DMS 273 (cell line): ENCODE data around the gene PAGR1.
"Not testable (repeated sequence)": the region's sequence is repeated elsewhere in the genome, so short reads cannot be mapped to it uniquely, and the experiment has no call there.

ENCODE experiments used
- DNase-seq: peaks from one replicate; lab custom pipeline; 2025; ENCODE audit not compliant: unreplicated experiment; lab: John Stamatoyannopoulos, UW

Gene PAGR1

DNA sequence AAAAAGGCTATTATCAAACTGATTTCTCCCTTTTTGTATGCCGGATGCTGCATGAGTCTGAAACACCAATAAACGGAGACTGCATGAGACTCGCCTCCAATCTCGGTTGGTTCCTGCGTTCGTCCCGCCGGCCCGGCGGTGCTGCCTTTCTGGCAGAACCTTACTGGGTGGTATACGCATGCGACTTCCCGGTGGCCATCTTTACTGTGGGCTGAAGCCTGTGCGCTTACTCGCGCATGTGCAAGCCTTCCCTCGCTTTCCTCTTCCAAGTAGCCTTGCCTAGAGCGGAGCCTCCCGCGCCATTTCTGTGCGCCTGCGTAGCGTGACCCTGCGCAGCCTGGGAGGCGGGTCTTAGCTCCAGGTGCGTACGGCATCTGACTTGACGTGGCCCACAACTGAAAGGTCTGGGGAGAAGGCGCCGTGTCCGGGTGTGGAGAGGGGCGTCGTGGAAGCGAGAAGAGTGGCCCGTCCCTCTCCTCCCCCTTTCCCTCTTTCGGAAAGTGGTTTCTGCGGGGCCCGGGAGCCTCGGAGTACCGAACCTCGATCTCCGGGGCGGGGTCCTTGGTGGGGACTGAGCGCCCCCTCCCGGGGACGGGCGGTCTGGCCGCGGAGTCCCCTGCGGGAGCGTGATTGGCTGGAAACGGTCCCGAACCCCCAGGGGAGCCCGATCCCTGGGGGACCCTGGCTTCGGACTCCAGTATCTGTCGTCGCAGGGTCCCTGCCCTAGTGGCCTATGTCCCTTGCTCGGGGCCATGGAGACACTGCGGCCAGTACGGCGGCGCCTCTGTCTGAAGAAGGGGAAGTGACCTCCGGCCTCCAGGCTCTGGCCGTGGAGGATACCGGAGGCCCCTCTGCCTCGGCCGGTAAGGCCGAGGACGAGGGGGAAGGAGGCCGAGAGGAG is at the start of gene PAGR1:
PAGR1 (plus strand) TSS at position 360 of the 901 bp plus-strand sequence; CDS start at position 734, 374 bp downstream.
- peak; percentile 99 for DNase-seq

DNA sequence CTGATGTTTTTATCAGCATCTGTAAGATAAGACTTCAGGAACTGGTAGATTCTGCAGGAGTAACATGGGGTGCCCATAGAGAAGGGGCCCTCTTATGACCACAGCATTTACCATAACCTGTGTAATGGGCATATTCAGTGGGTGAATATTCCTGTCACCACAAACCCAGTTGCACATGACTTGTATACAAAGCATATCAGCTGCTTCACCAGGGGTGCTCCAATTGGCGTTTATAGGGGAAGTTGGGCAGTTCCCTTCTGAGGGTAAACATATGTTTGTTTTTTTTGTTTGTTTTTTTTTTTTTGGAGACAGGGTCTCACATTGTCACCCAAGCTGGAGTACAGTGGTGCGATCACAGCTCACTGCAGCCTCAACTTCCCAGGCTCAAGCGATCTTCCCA is 49.4 kb upstream of the PAGR1 start:
- DNase-seq = no peak

DNA sequence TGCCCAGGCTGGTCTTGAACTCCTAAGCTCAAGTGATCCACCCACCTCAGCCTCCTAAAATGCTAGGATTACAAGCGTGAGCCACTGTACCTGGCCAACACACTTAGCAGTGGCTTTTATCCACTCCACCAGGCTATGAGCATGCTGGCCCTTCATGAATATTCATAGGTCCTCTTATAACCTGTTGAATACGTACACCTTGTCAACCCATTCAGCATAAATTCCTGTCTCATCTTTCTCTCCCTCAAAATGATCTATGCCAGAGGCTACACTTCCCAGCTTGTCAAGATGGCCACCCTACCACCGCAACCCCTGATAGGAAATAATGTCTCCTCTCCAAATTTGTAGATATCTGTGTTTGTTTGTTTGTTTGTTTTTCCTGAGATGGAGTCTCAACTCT is 48.9 kb upstream of the PAGR1 start:
- no peak for DNase-seq

DNA sequence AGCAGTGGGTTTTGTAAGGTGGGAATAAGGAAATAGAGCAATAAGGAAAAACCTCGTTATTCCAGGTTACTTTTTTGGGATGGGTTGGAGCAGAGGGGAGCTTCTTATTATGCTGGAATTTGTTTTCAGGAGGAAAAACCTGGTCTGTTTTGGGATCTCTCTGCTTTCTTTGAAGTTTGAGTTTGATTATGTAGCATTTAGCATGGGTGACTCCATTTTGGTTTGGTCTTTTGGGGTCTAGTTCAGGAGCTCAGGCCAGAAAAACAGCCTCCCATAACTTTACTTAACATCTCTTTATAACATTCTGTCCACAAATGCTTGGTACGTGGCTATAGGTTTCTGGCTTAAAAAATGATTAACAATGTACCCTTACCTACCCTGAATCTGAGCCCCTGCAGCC is 46.4 kb upstream of the PAGR1 start:
- no peak for DNase-seq

DNA sequence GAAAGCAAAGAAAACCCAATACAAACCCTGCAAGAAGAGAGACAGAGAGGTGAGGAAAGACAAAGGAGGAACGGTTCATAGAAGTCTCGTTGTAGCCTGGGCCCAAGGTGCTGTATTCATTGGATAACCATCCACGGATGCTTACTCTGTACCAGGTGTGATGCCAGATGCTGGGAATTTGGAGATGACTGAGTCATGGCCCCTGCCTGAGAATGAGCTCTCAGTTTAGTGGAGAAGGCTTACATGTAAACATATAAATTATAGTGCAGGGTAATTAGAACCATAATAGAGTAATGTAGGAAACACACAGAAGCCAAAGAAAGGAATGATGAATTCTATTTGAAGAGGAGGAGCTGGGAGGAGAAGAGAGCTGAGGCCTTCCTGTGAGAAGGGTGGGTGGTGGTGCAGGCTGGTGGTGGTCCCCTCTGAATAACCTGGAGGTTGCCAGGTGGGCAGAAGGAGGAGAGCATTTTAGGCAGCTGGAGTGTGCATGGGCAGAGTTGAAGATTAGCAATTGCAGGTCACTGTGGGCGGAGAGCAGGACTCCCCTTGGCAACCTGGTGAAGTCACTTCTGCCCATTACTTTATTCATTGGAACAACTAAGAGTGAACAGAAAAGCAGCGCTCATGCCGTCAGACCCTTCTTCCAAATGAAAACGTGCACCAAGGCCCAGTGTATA is 45.6 kb upstream of the PAGR1 start:
- peak; percentile 57 for DNase-seq

DNA sequence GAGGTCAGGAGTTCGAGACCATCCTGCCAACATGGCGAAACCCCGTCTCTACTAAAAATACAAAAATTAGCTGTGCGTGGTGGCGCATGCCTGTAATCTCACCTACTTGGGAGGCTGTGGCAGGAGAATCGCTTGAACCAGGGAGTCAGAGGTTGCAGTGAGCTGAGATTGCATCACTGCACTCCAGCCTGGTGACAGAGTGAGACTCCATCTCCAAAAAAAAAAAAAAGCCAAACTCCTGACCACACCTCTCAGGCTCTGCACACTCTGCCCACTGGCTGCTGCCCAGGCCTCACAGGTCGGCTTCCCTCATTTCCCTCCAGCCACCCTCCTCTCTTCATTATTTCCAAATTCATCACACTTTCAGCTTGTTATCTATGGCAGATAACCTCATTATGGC is 43.6 kb upstream of the PAGR1 start:
- not testable (repeated sequence) for DNase-seq

DNA sequence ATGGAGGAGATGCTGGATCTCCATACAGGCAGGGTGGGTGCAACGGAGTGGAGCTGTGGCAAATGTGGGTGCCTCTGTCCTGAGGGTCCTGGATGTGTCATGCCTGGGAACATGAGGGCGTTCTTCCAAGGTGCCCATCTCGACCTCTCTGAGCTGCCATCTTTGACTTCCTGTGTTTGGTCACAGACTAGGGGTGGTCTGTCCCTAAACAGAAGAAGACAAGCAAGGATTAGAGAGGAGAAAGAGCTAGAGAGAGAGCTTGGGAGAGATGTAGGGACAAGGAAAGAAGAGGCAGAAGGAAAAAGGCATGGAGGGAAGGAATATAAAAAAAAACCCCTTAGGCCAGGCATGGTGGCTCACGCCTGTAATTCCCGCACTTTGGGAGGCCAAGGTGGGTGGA is 41.2 kb upstream of the PAGR1 start:
- no peak for DNase-seq

DNA sequence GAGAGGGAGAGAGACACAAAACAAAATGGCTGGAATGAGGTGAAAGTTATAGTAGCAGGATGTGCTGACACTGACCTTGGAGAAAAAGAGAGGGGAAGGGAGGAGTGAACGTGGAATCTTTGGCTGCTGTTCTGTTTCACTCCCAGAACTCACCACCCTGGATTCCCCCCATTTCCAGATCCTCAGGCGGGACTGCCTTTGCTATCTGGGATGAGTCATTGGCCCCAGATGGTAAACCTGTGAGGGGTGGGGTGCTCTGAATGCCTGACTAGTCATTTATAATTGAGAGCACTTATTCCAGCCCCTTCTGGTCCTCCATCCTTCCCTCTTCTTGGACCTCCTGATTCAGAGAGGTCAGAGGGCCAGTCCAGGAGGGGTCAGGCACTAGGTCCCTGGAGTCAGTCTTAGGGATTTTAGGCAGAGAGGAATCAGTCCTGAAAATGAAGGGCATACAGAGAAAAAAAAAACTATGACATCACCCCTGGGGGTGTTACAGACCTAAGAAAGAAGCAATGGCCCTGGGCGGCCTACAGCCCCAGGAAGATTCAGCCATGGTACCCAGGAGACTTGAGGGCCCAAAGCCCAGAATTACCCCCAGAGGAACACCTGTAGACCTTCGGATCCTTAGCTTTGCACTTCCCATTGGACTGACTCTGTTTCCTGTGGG is 40.1 kb upstream of the PAGR1 start:
- DNase-seq = peak; percentile 90

DNA sequence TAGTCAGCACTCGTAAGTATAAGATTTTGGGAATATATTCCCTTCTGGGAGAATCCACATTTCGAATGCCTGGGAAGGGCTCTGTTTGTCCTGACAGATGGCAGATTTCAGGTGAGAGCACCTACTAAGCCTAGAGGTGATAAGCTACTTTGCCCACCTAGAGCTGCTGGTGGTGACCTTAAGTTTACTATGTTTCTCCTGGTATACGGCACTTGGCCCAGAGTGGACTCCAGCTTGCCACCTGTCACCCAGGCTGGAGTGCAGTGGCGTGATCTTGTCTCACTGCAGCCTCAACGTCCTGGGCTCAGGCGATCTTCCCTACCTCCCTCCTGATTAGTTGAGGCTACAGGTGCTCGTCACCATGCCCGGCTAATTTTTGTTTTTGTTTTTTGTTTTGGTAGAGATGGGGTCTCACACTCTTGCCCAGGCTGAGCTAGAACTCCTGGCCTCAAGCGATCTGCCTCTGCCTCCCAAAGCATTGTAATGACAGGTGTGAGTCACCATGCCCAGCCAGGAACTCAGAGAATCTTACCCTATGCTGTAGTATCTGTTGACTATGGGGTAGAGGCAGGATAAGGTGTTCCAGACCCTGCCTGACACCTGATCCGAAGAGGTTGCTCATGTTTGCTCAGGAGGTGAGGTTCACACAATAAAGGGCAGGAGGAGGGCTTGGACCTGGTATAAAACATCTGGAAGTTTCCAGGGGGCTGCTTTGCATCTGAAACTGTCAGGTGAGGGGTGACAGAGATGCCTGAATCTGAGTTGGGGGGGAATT is 38.2 kb upstream of the PAGR1 start, which contains the start of gene ZG16:
ZG16 (plus strand) TSS at position 681 of the 775 bp plus-strand sequence. CDS start 1,011 bp downstream, outside the sequence.
- DNase-seq = no peak

DNA sequence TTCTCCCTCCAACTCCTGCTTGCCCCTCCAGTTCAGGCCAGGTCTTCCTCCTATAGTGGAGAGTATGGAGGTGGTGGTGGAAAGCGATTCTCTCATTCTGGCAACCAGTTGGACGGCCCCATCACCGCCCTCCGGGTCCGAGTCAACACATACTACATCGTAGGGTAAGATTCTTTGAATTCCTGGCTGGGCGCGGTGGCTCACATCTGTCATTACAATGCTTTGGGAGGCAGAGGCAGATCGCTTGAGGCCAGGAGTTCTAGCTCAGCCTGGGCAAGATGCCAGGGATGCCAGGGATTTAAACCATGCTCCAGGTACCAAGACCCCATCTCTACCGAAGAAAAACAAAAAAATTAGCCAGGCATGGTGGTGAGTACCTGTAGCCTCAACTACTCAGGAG is 36.5 kb upstream of the PAGR1 start:
- peak; percentile 31 for DNase-seq

DNA sequence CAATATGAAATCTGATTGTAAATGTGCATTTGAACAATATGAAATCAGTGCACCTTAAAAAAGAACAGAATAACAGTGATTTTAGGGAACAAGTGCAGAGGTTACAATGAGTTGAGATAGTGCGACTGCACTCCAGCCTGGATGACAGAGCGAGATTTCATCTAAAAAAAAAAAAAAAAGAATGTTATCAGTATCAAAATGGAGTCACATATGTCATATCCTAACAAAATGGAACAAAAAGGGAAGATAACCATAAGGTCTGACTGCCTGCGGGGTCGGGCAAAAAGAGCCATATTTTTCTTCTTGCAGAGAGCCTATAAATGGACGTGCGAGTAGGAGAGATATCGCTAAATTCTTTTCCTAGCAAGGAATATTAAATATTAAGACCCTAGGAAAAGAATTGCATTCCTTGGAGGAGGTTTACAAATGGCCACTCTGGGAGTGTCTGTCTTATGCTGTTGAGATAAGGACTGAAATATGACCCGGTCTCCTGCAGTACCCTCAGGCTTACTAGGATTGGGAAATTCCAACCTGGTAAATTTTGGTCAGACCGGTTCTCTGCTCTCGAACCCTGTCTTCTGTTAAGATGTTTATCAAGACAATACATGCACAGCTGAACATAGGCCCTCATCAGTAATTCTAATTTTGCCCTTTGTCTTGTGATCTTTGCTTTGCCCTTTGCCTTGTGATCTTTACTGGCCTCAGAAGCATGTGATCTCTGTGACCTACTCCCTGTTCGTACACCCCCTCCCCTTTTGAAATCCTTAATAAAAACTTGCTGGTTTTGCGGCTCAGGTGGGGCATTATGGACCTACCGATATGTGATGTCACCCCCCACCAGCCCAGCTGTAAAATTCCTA is 32.6 kb upstream of the PAGR1 start:
- not testable (repeated sequence) for DNase-seq

DNA sequence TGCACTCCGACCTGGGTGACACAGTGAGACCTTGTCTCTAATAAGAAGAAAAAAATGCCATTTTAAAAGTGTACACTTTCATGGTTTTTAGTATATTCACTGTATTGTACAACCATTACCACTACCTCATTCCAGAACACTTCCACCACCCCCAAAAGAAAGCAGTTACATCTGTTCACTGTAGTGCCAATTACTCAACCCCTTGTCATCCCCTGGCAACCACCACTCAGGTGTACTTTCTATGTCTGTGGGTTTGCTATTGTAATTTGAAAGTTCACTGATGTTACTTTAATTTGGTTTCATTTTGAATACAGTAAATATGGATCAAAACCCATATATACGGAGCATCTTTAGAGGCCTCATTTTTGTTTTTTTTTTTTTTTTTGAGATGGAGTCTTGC is 31.8 kb upstream of the PAGR1 start:
- DNase-seq = no peak

DNA sequence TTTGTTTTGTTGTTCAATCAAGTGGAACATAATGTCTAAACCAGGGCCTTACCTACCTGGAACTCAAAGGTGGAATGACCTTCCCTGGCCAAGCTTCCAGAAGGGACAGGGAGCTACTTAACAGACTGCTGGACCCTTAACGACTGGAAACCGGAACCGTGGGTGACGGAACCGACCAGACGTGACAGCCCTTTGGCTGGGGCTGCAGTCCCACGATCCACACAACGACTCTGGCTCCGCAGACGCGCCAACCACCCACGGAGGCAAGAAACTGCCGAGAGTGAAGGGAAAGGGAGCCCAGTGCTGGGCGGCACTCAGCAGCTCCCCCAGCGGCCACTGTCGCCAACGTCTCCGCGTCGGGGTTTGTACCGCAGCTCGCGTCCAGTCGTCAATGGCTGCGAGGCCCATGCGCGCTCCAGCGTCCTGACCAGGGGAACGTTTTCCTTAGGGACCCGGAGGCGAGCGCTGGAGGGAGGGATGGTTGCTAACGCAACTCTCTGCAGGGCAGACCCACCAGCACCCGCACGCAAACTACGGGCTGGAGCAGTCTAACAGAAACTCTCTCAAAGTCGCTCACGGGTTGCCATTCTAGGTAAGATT is 31.0 kb upstream of the PAGR1 start:
- DNase-seq = no peak

DNA sequence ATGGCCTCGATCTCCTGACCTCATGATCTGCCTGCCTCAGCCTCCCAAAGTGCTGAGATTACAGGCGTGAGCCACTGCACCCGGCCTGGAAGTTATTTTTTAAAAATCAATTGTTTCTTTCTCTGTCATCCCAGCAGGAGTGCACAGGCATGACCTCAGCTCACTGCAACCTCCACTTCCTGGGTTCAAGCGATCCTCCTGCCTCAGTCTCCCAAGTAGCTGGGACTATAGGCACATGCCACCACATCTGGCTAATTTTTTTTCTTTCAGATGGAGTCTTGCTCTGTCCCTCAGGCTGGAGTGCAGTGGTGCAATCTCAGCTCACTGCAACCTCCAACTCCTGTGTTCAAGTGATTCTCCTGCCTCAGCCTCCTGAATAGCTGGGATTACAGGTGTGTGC is 28.8 kb upstream of the PAGR1 start:
- DNase-seq = not testable (repeated sequence)

DNA sequence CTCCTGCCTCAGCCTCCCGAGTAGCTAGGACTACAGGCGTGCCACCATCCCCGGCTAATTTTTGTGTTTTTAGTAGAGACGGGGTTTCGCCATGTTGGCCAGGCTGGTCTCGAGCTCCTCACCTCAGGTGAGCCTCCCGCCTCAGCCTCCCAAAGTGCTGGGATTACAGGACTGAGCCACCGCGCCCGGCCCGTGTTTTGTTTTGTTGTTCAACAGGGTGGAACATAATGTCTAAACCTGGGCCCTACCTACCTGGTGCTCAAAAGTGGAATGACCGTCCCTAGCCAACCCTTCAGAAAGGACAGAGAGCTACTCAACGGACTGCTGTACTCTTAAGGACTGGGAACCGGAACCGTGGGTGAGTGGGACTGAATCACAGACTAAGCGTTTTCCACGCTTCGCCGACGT is 26.2 kb upstream of the PAGR1 start:
- no peak for DNase-seq

DNA sequence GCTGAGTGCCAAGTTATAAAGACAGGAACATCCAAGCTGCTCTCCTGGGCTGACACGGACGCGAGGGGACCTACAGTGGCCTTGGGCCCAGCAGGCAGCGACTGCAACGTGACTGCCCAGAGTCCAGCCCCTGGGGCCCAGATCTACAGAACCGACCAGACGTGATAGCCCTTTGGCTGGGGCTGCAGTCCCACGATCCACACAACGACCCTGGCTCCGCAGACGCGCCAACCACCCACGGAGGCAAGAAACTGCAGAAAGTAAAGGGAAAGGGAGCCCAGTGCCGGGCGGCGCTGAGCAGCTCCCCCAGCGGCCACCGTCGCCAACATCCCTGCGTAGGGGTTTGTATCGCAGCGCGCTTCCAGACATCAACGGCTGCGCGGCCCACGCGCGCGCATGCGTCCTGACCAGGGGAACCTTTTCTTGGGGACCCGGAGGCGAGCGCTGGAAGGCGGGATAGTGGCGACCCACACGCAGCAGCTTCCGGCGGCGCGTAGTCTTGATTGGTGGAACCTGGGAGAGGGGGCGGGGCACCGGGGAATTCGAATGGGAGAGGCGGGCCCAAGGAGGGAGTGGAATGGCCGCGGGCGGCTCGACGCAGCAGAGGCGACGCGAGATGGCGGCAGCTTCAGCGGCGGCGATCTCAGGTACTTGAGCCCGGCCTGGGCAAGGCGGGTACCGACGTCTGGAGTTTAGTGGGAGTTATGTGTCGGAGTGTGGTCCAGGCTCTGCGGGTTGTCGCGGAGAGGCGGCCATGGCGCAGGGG is 25.6 kb upstream of the PAGR1 start, which contains the start of gene KIF22:
KIF22 (plus strand) TSS at position 569 of the 766 bp plus-strand sequence; CDS start at position 578, 9 bp downstream.
- peak; percentile 100 for DNase-seq

DNA sequence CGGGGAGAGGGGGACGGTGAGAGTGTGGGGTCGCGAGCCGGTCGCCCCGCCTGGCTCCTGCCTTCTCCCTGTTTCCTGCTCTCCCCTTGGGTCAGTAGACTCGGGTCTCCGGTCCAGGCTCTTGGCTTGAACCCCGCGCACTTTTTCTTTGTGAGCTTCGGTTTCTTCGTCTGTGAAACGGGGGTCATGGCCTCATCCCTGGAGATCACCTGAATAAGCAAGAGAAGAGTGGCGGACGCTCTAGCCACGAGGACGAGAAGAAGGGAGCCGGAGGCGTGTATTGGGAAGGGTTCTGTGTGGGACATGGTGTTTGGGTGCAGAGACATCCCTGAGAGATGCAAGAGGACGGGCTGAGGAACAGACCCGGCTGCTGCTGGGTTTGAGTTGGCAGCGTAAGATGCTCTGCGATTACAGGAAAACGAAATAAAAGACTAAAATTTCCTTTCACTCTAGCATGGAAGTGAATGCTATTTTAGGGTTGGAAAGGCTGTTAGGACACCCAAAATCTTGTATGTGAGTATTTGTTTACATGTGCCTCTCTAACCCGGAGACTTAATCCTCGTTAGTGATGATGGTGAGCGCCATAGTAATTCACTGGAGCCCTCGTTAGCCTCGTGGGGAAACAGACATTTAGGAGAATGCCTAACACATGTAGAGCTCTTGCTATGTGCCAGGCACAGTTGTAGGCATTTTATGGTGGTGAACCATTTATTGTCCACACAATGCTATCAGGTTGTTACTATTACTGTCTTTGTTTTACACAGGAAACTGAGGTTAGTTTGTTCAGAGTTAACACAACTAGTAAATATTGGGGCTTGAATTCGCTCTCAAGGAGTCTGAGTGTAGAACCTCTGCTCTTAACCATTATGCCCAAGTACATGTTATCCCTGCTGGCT is 24.8 kb upstream of the PAGR1 start:
- DNase-seq = peak; percentile 57
